Activated gamma-delta T cell (primary cell): ENCODE data around the gene ADM.
"Not testable (repeated sequence)": the region's sequence is repeated elsewhere in the genome, so short reads cannot be mapped to it uniquely, and the experiment has no call there.

Source experiments
- DNase-seq: peaks from one replicate; lab custom pipeline; 2025; lab: John Stamatoyannopoulos, UW
- total RNA-seq, 2 donors: gene quantifications; one replicate each; lab custom pipeline; 2026; lab: John Stamatoyannopoulos, UW

The ADM gene, protein sequence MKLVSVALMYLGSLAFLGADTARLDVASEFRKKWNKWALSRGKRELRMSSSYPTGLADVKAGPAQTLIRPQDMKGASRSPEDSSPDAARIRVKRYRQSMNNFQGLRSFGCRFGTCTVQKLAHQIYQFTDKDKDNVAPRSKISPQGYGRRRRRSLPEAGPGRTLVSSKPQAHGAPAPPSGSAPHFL
- 0.51 to 0.87 reads per million in 2 donors for total RNA-seq

DNA sequence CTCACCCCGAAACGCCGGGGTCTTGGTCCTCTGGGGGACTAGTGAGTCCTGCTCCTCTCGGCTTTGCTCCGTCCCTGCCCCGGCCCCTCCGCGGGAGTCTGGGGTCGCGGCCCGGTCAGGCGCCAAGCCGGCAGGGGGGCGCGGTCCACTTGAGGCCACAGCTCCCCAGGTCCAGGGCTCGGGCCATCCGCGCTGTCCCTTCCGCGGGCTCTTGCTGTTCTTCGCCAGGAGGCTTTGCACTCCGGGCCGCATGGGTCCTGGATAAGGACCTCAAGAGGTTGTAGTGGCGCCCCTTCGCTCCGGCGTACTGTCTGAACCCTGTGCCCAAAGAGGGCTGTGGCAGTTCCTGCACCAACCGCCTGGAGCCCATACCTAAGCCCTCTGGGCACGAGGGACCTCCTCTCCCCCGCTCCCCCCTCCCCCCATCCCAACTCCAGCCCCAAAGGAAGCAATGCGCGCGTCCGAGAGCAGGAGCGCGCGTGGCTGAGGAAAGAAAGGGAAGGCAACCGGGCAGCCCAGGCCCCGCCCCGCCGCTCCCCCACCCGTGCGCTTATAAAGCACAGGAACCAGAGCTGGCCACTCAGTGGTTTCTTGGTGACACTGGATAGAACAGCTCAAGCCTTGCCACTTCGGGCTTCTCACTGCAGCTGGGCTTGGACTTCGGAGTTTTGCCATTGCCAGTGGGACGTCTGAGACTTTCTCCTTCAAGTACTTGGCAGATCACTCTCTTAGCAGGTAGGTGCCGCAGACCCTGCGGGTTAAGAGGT, at the start of gene ADM:
TSS of gene ADM (plus strand) at position 579 of the 767 bp plus-strand sequence. CDS start 628 bp downstream, outside the sequence.
- peak; percentile 17 for DNase-seq

DNA sequence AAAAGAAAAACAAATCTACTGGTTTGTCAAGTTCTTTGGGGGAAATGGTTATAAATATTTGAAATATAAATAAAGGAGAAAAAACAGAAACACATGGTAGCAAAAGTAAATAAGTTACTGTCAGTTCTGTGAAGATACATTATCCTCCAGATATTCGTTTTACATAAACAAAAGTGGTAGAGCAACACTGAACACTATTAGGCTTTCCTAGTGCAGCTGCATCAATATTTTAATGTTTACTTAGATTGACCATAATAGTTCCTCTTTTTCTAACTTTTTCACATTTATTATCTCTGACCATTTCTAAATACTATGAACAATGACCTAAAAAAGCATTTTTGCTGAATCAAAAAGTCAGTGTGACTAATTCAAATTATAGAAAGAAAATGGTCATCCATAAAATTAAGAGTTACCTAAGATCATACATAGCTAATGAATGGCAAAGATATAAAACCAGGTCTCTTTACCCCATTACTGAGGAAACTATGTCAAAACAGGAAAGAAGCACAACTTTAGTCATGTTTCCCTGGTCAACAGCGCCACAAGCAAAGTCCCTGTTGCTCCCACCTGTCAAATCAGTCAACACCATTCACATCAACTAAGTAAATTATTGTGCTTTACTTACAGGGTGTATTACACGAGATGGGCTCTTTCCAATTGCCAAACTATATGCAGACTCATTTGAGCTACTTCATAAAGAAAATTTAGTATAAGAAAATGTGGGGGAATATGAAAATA, 49.3 kb upstream of the ADM start:
- DNase-seq, result no peak

DNA sequence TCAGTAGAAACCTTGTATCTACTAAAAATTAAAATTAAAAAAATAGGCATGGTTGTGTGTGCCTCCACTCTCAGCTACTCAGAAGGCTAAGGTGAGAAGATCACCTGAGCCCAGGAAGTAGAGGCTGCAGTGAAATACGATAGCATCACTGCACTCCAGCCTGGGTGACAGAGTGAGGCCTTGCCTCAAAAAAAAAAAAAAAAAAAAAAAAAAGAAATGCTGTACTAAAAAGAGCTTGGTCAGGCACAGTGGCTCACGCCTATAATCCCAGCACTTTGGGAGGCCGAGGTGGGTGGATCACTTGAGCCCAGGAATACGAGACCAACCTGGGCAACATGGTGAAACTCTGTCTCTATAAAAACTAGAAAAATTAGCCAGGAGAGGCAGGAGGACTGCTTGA, 47.4 kb upstream of the ADM start:
- no peak for DNase-seq

DNA sequence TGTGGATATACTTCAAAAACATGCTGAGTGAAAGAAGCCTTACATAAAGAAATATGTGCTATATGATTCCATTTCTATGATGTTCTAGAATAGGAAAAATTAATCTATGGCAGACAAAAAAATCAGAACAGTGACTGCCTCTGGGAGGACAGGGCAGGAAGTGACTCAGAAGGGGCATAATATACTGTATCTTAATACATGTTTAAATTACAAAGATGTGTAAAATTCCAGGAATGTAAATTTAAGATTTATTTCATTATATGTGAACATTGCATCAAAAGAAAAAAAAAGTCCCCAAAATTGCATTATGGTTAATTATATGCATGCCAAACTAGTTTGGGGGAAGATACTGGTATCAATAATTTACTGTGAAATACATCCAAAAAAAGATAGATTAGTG, 43.1 kb upstream of the ADM start:
- no peak for DNase-seq

DNA sequence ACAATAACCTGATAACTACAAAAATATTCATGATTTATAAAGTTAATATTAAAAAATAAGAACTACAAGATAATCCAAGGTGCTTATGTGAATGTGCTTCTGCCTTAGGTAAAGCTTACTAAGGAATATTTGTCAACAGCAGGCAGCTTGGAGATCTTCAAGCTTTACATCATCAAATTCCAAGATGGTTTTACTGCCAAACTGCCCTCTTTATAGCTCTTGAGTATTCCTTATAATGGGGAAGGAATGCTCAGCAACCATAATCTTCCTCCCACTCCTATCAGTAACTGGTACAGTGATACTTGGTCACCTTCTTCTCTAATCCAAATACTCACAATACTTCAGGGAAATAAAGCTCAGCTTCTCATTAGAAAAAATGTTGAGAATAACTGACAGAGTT, 40.9 kb upstream of the ADM start:
- DNase-seq, result no peak

DNA sequence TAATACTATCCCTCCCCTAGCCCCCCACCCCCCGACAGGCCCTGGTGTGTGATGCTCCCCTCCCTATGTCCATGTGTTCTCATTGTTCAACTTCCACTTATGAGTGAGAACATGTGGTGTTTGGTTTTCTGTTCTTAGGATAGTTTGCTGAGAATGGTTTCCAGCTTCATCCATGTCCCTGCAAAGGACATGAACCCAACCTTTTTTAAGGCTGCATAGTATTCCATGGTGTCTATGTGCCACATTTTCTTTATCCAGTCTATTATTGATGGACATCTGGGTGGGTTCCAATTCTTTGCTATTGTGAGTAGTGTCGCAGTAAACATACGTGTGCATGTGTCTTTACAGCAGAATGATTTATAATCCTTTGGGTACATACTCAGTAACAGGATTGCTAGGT, 40.2 kb upstream of the ADM start:
- not testable (repeated sequence) for DNase-seq

DNA sequence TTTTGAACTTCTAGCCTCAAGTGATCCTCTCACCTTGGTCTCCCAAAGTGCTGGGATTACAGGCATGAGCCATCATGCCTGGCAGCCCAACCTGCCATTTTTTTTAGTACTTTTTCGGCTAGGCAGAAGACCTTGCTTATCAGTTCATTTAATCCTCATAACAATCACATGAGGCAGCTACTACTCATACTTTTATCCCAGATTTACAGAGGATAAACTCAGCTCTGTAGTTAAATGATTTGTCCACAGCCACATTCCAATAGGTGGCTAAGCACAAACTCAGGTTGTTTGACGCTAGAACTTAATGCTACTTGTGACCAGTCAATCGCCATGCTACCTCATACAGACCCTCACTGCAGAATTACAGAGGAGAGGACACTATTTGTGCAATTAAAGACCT, 38.9 kb upstream of the ADM start:
- DNase-seq, result no peak

DNA sequence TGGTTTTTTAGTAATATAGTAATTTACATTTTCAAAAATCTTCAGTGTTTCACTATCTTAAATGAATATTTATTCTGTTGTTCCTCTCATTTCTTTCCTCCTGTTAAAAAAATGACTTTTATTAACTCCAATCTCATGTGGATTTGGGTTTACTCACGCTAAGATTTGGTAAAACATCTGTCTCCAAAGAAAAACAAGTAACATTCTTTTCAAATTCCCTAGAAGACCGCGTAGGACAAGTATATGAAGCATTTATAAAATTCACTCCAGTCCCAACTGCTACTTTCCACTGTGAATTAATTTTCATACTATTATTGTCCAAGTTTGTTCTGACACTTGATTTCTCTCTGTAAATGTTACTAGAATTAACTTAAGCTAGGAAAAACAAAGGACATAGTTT, 37.1 kb upstream of the ADM start:
- DNase-seq, result no peak

DNA sequence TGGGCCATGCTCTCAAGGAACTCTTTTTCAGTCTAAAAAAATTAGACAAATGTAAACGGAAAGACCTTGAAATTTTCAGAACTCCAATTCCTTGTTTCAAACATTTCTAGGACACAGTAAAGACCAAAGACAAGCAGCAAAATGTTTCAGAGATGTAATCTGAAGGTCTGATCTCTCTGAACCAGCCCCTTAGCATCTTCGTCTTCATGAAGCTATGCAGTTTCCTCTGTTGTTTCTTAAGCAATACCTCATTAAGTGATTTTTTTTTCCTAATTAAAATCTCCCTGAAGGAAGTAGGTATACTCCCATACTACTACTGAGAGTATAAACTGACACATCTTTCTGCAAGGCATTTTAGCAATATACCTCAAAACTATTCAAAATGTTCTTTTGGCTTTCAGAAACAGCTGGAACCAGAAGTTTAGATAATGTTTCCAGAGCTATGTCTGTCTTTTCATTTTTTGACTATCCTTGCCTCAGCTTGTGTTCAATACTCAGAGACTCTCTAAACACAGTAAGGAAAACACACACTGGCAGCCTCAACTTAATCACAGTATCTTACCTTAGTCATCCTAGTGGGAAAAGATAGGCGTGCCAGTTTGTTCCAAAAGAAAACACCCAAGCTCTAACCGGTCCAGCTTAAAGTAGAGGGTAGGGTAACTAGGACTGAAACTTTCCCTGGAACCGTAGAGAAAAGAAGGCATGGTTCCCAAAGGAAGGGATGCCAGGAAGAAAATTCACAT, 36.0 kb upstream of the ADM start:
- DNase-seq, result no peak

DNA sequence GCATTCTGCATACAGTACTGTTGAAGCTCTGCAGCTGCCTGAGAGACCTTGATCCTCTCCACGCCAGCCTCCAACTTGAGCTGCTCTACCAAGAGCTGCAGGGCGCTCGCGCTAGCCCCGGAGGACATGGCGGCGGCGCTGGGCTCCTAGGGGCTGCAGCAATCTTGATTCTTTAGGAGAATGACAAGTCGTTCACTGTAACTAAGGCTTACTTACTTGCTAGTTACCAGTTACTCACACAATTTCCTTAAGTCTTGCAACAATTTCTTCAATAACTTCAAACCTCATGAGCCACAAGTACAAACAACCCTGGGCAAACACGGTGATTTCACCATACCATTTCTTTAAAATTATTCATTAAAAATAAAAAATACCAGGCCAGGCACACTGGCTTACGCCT, 32.7 kb upstream of the ADM start:
- no peak for DNase-seq

DNA sequence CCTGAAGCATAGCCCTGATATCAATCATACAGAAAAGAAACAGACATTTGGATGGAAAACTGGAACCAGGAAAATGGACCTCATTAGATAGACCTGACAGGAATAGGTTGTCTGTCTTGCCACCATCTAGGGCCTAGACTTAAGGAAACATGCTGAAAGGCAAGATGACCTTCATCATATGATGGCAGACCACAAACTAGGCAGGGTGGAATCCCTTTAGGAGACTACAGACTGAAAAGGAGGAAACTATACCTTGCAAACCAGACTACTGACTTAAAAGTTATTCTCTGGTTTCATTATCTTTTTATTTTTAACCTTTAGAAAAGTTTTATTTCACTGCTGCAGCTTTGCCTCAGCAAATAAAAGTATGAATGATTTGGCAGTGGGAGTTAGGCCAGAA, 31.1 kb upstream of the ADM start:
- no peak for DNase-seq

DNA sequence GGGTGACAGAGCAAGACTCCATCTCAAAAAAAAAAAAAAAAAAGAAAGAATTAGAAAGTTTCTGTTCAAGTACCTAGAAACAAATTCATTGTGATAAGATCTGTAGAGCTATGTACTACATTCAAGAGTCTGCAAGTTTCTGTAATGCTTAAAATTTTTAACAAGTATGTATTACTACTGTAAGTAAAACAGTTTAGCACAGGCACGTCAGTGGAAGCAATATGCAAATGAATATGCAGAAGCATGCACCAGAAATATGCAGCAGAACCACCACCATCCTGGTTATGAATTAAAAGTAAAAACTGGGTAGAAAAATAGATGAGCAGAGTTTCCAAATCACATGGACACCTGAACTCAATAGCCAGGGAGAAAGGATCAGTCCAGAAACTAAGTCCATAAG, 30.1 kb upstream of the ADM start:
- DNase-seq, result no peak

DNA sequence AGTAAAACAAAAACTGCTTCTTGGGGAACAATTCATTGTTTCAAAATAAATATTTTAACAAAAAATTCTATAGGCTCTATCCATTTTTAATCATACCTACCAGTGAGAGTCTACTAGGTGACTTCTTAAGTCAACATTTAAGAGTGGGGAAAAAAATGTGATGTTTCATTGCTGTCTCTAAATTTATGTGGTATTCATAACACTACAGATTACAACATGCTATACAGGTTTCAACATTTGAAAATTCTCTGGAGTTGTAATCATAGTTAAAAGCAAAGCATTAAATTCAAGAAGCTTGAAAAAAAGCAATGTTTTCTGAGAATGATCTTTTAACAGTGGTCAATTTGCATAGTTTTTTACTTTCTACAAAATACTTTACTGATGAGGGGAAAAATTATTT, 29.2 kb upstream of the ADM start:
- DNase-seq, result no peak

DNA sequence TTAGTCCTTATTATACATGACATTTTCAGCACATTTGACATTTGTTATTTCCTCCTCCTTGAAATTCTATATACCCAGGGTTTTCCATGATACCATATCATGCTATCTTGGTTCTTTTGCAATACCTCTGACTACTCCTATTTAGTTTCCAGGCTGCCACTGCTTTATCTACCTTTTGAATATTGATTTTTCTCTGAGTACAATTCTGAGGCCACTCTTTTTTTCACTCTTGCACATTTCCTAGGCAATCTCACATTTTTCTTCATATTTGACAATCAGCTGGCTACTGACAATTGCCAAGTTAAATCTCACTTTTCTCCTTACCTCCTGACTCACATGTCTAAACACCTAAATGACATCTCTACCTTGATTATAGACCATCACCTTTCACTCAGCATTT, 22.8 kb upstream of the ADM start:
- no peak for DNase-seq

DNA sequence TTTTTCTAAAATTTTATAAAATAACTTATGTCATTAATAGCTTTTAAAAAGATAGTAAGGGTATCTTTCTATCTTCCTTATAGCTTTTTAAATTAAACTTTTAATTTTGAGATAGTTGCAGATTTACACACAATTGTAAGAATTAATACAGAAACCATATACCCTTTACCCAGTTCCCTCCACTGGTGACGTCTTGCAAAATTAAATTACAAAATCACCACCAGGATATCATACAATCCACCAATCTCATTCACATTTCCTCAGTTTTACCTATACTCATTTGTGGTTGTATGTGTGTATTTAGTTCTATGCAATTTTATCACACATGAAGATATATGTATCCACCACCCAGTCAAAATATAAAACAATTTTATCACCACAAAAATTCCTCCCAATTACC, 20.9 kb upstream of the ADM start:
- DNase-seq, result no peak

DNA sequence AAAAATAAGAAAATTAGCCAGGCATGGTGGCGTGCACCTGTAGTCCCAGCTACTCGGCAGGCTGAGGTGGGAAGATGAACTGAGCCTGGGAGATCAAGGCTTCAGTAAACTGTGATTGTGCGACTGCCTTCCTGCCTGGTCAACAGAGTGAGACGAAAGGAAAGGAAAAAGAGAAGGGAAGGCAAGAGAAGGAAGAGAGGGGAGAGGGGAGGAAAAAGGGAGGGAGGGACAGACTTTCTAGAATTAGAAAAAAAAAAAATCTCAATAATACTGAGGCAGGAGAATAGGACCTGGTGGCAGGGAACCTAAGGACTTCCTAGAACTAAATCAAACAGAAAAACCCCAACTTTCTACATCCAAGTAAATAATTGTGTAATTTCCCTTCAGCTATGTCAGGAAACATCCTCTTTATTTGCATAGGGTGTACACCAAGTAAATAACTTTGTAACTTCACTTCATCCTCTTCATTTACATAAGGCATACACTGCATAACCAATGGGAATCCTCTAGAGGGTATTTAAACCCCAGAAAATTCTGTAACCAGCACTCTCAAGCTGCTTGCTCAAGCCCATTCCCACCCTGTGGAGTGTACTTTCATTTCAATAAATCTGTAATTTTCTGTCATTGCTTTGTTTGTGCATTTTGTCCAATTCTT, 19.6 kb upstream of the ADM start:
- DNase-seq, result no peak

DNA sequence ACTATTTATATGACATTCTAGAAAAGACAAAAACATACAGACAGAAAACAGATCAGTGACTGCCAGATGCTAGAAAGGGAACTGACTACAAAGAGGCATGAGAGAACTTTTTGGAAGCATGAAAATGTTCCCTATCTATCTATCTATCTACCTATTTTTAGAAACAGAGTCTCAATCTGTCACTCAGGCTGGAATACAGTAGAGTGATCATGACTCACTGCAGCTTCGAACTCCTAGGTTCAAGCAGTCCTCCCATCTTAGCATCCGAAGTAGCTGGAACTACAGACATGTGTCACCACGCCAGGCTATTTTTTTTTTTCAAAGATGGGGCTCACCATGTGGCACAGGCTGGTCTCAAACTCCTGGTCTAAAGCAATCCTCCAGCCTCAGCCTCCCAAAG, 17.7 kb upstream of the ADM start:
- no peak for DNase-seq

DNA sequence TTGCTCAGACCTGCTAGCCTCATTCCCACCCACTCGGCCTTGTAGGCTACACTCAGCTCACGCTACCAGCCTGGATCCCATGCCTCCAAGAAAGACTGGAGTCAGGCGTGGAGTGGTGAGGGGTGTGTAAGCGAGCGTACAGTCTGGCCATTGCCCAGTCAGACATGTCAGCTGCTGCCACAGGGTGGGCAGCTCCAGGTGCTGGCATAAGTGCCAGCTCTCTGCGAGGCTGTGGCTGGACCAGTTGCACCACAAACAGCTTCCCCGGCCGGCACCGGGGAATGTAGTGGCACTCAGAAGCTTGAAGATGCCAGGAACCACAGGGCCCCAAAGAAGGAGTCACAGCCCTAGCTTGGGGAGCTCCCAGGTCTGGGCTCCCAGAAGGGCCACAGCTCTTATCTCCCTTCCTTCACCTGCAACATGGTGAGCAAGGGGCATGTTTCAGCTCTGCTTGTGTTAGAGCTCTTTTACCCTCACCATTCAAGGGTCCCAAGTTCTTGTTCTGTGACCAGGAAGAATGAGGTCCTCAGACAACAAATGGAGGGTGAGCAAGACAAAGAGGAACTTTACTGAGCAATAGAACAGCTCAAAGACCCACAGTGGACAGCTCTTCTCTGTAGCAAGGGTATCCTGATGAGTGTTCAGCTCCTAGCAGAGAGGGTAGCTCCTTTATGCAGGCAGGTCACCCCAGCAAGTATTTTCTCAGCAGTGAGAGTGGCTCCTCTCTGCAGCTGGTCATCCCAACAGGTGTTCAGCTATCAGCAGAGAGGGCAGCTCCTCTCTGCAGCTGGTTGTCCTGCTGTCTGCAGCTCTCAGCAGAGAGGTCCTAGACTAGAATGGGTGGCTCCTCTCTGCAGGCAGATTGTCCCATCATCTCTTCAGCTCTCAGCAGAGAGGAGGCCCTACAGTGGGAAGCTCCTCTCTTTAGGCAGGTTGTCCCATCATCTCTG, 16.8 kb upstream of the ADM start:
- DNase-seq, result no peak

DNA sequence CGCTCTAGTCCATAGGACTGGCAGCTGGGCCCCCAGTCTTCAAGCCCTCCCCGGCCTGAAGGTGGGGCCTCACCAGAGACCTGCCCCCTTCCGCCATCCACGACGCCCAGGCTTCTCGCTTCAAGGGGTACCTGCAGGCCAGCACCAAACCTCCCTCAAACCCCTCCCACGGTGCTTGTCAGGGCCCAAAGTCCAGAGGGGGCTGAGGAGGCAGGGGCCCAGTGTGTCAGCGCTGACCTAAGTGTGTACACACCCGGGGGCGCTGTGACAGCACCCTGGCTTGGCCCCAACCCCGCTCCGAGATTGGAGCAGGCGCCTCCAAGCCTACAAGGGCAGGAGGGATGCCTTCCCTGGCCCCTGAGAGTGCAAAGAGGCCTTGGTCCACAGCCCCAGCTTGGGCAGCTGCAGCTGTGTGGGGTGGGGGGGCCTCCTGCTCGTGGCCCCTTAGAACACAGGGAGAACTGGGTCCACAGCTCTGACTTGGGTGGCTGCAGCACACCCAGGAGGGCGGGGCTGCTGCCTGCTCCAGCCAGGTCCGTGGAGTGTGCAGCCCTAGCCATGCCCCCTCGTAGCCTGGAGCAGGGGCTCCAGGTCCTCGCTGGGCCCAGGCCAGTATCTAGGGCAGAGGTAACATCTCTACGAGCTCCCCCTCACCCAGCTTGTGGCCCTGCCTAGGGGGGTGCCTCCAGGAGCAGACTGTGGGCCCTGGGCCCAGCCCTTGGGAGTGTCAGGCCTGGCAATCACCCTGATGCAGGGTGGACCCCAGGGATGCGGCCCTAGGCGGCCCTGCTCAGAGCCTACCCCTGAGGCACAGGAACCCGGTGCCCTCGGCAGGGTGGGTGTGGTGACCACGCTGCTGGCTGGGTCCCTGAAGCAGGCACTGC, 15.8 kb upstream of the ADM start:
- no peak for DNase-seq
